Measurements from ENCODE around the gene NDUFS7.

NDUFS7 gene

DNA sequence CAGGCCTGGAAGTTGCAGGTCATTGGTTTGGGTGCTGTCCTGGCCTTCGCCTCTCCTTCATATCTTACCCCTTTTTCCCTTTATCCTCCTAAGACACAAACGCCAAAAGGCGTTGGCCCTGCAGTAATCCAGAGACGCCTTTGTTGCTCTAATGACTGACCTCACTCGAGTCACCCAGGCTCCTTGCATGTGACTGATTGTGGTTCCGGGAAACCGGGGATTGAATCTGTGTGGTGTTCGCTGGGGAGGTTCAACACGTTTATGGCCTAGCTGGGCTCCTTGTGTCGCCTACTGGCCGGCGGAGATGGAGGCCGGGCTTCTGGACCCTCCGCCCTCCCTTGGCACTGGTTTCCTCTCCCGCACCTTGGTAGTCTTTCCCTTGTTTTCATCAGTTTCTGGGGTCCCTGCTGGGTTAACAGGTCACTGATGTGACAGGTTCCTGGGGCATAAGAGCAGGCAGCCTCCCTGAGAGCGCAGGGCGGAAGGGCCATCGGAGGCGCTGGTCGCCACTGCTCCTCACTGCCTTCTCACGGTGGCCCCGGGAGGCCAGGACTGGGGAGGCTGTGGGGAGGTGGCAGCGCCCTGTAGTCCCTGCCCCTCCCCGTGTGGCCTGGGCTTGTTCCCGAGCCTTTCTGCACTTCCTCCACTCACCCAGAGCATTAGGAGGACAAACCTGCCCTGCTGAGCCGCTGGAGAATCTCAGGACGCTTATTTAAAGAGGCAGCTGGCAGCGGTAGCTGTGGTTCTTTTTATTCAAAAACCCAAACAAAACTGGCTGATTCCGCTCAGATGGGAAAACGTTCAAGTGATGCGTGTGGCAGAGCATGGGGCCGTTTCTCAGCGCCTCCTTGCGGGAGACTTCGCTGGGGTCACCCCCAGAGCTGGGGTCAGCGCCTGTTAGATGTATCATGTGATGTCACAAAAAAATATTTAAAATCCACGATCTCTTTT is 18.1 kb upstream of the NDUFS7 start:
- no peak for DNase-seq

DNA sequence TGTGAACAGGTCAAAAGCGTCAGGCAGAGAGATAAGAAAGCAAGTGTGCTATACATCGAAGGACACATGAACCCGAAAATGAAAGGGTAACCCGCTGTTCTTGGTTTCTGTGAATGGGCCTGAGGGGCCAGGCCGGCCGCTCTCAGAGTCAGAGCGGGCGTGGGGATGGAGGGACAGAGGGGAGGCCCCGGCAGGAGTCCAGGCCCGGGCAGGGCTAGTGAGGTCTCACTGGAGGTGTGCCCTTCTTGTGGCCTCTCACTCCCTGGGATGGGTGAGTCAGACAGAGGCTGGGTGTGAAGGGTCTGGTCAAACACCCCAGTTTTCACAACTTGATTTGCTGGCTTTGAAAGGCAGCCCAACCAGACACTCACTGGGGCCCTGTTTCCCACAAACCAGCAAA is 17.4 kb upstream of the NDUFS7 start:
- DNase-seq: no peak

- DNase-seq: no peak
Measured at GRCh38 chr19:1366899-1367870, 16.5 kb upstream of the NDUFS7 start.

- DNase-seq: no peak
Measured at GRCh38 chr19:1369214-1369805, 14.4 kb upstream of the NDUFS7 start.

GRCh38 chr19:1370579-1371361 is 12.9 kb upstream of the NDUFS7 start:
- no peak for DNase-seq

DNA sequence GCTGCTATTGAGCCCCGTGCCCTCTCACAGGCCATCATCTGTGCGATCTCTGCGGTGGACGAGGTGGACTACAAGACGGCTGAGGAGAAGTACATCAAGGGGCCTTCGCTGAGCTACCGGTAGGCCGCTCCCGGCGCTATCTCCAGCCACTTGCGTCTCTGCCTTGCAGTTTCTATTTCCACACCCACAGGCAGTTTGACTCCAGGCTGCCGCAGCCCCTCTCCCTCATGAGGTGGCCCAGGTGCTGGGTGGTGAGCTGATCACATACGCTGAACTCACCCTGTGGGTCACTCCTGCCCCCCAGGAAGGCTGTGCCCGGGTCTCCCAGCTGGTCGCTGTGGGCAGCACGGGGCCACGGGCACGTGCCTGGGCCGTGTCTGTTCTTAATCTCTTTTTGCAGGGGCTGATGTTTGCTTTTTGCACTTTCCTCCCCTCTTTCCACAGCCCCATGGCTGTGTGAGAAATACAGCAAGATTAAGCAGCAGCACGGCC is 10.6 kb upstream of the NDUFS7 start:
- no peak for DNase-seq

DNA sequence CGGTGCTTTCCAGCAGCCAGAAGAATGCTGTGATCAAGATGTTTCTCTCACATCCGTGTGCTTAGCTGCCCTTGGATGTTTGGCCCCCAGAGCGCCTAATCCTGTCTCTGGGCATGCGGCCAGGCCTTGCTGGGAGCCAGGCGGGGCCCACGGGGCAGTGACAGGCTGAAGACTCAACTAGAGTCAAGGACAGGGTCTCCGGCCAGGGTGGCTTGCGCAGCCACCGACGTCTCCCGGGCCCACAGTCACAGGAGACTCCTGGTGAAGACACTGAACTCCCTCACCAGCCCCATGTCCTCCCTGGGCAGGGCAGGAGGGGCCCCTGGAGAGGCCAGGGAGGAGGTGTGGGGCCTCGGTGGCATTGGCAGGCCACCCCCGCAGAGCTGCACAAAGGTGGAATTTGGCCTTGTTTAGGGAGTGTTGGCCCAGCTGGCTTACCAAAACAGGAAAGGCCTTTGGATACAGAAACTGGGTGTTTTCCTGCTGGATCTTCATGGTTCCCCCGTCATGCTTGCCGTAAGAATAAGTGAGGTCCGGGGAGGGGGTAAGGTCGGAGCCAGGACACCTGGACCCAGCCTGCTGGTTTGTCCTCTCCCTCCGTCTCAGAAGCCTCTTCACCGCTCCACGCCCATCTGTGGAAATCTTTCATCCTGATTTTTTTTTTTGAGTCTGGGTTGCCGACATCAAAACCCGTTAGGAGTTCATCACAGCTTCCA is 10.0 kb upstream of the NDUFS7 start:
- DNase-seq: no peak

DNA sequence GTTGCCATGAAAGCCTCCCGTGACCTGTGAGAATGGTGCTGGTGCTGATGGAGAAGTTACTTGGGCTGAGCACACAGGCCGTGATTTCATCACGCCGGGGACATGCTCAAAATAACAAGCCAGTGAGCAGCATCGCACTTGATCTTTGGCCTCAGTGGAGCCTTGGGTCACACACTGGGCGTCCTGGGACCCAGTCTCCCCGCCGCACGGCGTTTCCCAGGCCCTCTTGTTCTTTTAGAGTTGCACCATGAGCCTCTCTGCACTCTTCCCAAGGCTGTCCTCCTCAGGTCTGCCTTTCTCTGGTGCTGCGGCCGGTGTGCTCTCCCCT is 9.5 kb upstream of the NDUFS7 start:
- no peak for DNase-seq

- no peak for DNase-seq
Measured at GRCh38 chr19:1376415-1376805, 7.3 kb upstream of the NDUFS7 start.

DNA sequence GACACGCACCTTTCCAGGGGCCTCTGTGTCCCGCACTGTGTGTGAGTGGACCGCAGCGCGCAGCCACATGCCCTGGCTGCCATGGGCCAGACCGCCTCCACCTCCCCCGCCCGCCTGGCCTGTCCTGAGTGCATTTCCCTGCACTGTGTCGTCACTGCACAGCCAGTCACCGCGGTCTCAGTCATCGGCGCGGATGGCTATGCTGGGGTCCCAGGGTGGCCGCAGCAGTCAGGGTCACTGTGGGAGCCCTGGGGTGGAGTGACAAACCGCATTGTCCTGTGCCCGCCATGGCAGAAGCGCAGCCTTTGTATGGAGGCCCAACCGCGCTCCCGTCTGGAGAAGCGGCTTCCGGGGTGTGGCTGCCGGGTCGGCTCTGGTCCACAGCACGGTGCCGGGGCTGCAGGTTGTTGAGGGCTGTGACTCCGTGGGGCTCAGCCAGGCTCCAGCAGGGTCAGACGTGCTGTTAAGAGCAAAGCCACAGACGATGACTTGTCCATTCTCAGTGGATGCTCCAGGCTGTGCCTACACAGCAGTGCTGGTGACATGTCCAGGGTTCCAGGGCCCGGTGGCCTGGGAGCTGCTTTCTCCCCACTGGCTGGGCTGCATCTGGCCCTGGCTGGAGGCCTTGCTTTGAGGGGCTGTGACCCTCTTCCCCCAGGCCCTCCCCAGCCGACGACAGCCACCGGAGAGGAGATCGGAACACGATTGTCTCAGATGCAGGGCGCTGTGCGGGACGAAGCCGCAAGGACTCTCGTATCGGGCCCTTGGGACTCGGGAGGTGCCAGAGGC is 6.3 kb upstream of the NDUFS7 start:
- DNase-seq: no peak

GRCh38 chr19:1377965-1378785 is 5.5 kb upstream of the NDUFS7 start:
- DNase-seq: no peak

GRCh38 chr19:1379126-1379905 is 4.4 kb upstream of the NDUFS7 start:
- DNase-seq: no peak

DNA sequence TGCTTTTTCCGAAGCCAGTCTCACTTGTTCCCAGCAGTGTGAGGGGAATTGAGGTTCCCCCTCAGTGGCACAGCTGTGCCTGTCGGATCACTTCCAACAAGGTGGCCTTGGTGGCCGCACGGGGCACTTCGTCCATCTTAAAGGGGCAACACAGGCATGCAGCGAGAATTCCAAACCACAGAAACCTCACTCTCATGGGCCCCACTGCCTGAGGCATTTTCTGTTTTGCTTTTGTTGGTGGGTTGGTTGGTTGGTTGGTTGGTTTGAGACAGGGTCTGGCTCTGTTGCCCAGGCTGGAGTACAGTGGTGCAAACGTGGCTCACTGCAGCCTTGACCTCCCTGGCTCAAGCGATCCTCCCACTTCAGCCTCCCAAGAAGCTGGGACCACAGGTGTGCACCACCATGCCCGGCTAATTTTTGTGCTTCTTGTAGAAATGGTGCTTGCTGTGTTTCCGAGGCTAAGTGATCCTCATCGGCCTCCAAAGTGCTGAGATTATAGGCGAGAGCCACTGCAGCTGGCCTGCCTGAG is 3.7 kb upstream of the NDUFS7 start:
- DNase-seq: no peak

GRCh38 chr19:1382250-1382649 is 1.5 kb upstream of the NDUFS7 start:
- no peak for DNase-seq

DNA sequence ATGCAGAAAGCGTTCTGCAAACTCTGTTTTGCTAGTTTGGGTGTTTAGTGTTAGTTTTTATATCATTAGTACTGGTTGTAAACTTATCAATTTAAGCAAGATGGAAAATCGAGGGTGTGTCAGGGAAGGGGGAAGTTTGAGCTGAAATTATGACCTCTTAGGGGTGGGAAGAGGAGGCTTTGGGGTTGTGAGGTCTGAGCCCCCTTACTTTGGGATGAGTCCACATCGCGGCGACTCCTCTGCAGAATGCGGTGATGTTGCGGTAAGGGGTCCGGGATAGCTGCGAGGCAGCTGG is 743 bp upstream of the NDUFS7 start:
- no peak for DNase-seq

GRCh38 chr19:1384085-1384462 is 367 bp downstream of the NDUFS7 start:
- DNase-seq: no peak

DNA sequence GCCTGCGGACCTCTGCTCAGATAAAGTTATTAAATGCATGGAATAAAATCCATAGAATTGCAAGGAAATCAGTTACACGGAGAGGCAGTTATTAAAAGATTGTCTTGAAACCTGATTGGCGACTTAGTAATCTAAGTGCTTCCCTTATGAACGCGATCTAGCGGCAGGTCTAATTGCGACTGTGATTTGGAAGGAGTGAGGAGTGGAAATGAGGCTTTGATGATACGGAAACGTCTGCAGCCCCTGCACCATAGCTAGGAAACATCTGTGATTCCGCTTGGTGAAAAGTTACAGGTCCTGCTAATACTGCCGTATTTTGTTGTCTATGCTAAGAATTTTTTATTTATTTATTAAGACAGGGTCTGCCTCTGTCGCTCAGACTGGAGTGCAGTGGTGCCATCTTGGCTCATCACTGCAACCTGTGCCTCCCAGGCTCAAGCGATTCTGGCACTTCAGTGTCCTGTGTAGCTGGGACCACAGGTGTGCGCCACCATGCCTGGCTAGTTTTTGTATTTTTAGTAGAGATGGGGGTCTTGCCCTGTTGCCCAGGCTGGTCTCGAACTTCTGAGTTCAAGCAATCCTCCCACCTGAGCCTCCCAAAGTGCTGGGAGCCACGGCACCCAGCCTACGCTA is 887 bp downstream of the NDUFS7 start:
- no peak for DNase-seq

DNA sequence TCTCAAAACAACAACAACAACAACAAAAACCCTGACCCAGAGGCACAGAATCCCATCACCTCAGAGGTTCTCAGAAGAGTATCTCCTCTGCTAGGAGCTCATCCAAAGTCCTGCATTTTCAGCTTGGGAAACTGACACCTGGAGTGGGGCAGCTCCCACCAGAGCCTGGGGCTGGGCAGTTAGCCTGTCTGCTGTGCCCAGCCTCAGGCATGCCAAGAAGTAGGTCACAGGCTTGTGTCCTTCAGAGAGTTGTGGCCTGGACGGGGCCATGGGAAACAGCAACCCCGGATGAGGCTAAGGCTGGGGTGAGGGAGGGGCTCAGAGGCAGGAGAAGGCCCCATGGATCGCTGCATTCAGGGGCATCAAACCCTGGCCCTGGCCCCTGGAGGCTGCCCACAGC is 2.1 kb downstream of the NDUFS7 start:
- no peak for DNase-seq
